Transverse colon (tissue), 4 donors: Measurements from ENCODE around the gene SYNDIG1L.

Source experiments
- CTCF ChIP-seq, 5 experiments: fragments of 200-600 bp in 3 of 5; fragments of 450-650 bp in 2 of 5; sonication (generic) in 3 of 5; IDR thresholded peaks; 1 replicate in 2 of 5; 2 replicates in 3 of 5; pipeline ENCODE4 v1.5.1; 2016 to 2017; ENCODE audit warnings: antibody characterized with exemption in 5 of 5, inconsistent platforms in 3 of 5, mild to moderate bottlenecking in 2 of 5, moderate library complexity in 1 of 5
- POLR2AphosphoS5 ChIP-seq, 3 donors: sonication (generic); formaldehyde crosslinking; IDR thresholded peaks; one replicate each; pipeline ENCODE4 v1.6.1; 2016; ENCODE audit warnings: antibody characterized with exemption in 3 of 3

DNA sequence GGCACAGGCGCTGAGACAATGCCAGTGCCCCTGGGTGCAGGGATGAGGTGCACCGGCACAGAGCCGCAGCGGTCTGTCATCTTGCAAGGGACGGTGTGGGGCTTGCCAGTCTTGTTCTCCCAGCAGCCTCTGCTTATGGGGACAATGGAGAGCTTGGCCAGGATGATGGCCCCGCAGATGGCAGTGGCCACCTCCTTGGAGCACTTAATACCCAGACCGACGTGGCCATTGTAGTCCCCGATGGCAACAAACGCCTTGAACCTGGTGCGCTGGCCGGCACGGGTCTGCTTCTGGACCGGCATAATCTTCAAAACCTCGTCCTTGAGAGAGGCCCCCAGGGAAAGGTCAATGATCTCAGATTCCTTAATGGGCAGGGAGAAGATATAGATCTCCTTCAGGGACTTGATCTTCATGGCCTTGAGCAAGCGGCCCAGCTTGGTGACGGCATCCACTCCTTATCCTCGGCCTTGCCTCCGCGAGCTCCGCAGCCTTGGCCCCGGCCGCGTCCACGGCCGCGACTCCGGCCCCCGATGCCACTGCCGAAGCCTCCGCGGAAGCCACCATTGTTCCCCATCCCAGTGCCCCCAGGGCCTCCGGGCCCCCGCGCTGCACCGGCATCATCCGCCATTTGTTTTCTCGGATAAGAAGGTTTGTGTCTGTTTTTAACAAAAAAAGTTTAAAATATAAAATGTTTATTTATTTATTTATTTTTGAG lies 47.9 kb downstream of the SYNDIG1L start:
- TF ChIP-seq CTCF (IDR thresholded peaks at IDR 0.05) (no peak), POLR2AphosphoS5 (IDR thresholded peaks at IDR 0.05) (no peak)
